A549 treated with AZD9567 at 1 μM for 4 hours (cell line): ENCODE measurements around the gene TAAR8. TPM values are rescaled to one million over a fixed set of nuclear protein-coding genes. Genes with fewer than 3 reads are reported as not detected.

Source experiments
- total RNA-seq: library from RNA; stranded (reverse); fragments of 200-300 nt; extraction: Qiagen RNA extraction; gene quantifications from 5 replicates; pipeline ENCODE4 v1.2.3, GENCODE V29; 2022; ENCODE audit not compliant: insufficient read depth

TAAR8 gene
- not detected in 5 replicates for total RNA-seq

GRCh38 chr6:132552372-132552771 lies at the start of gene TAAR8:
TSS of gene TAAR8 (plus strand) at chr6:132552672. CDS start at chr6:132552693, 21 bp downstream.

GRCh38 chr6:132512638-132513632 lies 39.5 kb upstream of the TAAR8 start, which contains the start of gene STX7:
TSS of gene STX7 (minus strand) at chr6:132513116. CDS start at chr6:132503530, 9,586 bp downstream.

GRCh38 chr6:132537977-132538376 lies 14.5 kb upstream of the TAAR8 start, which contains the start of gene TAAR9:
TSS of gene TAAR9 (plus strand) at chr6:132538277. CDS start at chr6:132538290, 13 bp downstream.

GRCh38 chr6:132570221-132570777 lies 17.8 kb downstream of the TAAR8 start, which contains the start of gene TAAR6:
TSS of gene TAAR6 (plus strand) at chr6:132570322. CDS start at chr6:132570322, 0 bp downstream.

GRCh38 chr6:132589454-132589853 lies 37.0 kb downstream of the TAAR8 start, which contains the start of gene TAAR5:
TSS of gene TAAR5 (minus strand) at chr6:132589741. CDS start at chr6:132589686, 55 bp downstream.

Other genes starting within 250 kb of the TAAR8 start
- gene MOXD1, start 151.2 kb upstream of the TAAR8 start, total RNA-seq, result 1.4 to 1.9 TPM (median 1.7 TPM) in 5 replicates
- 22.6 to 30.5 TPM (median 25.5 TPM) in 5 replicates for gene STX7, start 39.6 kb upstream of the TAAR8 start, total RNA-seq
- gene TAAR9, start 14.4 kb upstream of the TAAR8 start, total RNA-seq, result not detected in 5 replicates
- gene TAAR6, start 17.6 kb downstream of the TAAR8 start, total RNA-seq, result not detected in 5 replicates
- gene TAAR5, start 37.1 kb downstream of the TAAR8 start, total RNA-seq, result not detected in 5 replicates
- gene TAAR2, start 71.6 kb downstream of the TAAR8 start, total RNA-seq, result not detected in 5 replicates
- gene TAAR1, start 106.5 kb downstream of the TAAR8 start, total RNA-seq, result not detected in 5 replicates
- 0.02 to 0.06 TPM (median 0.03 TPM) in 3 of 5 replicates, not detected in the others for gene VNN1, start 161.4 kb downstream of the TAAR8 start, total RNA-seq
- not detected in 5 replicates for gene VNN2, start 205.2 kb downstream of the TAAR8 start, total RNA-seq
- gene SLC18B1, start 246.0 kb downstream of the TAAR8 start, total RNA-seq, result 3.3 to 4.9 TPM (median 4.1 TPM) in 5 replicates